Transverse colon (tissue), 4 donors: ENCODE measurements around the gene TMEM163. TPM values are rescaled to one million over a fixed set of nuclear protein-coding genes. Genes with fewer than 3 reads are reported as not detected.

Source experiments
- DNase-seq: peaks from one replicate; pipeline ENCODE4 v3.0.0-alpha.2; 2019
- H3K27ac ChIP-seq, 4 donors: fragments of 200-600 bp; sonication (generic); 2 replicates each; pipeline ENCODE4 v1.5.1; 2016 to 2018; ENCODE audit warnings: inconsistent platforms in 4 of 4
- H3K27me3 ChIP-seq: fragments of 200-600 bp; sonication (generic); 2 replicates; pipeline ENCODE4 v1.5.1; 2017; ENCODE audit warnings: inconsistent platforms
- H3K36me3 ChIP-seq, 4 donors: fragments of 200-600 bp; sonication (generic); 2 replicates each; pipeline ENCODE4 v1.5.1; 2017 to 2019; ENCODE audit warnings: inconsistent platforms in 4 of 4
- H3K4me1 ChIP-seq, 4 donors: fragments of 200-600 bp; sonication (generic); 2 replicates each; pipeline ENCODE4 v1.5.1; 2017 to 2020; ENCODE audit warnings: inconsistent platforms in 4 of 4
- H3K4me3 ChIP-seq, 4 donors: fragments of 200-600 bp; sonication (generic); 1 replicate in 1 of 4; 2 replicates in 3 of 4; pipeline versions ENCODE4 v1.5.1 to v1.6.1; 2017 to 2019; ENCODE audit warnings: inconsistent platforms in 4 of 4
- H3K9me3 ChIP-seq, 2 donors: fragments of 200-600 bp; sonication (generic); 2 replicates each; pipeline ENCODE4 v1.5.1; 2017 to 2019; ENCODE audit warnings: inconsistent platforms in 2 of 2
- CTCF ChIP-seq, 5 experiments: fragments of 200-600 bp in 3 of 5; fragments of 450-650 bp in 2 of 5; sonication (generic) in 3 of 5; IDR thresholded peaks; 1 replicate in 2 of 5; 2 replicates in 3 of 5; pipeline ENCODE4 v1.5.1; 2016 to 2017; ENCODE audit warnings: antibody characterized with exemption in 5 of 5, inconsistent platforms in 3 of 5, mild to moderate bottlenecking in 2 of 5, moderate library complexity in 1 of 5
- EP300 ChIP-seq: sonication (generic); formaldehyde crosslinking; IDR thresholded peaks from one replicate; pipeline ENCODE4 v1.6.1; 2017; ENCODE audit warnings: antibody characterized with exemption, low read depth
- POLR2A ChIP-seq: fragments of 450-650 bp; IDR thresholded peaks from one replicate; pipeline ENCODE4 v1.6.1; 2016; ENCODE audit warnings: antibody characterized with exemption, mild to moderate bottlenecking, moderate library complexity
- POLR2AphosphoS5 ChIP-seq, 3 donors: sonication (generic); formaldehyde crosslinking; IDR thresholded peaks; one replicate each; pipeline ENCODE4 v1.6.1; 2016; ENCODE audit warnings: antibody characterized with exemption in 3 of 3
- WGBS, 2 donors: methylation state at CpG; one replicate each; pipeline ENCODE4 v1.1.5; 2018; ENCODE audit warnings: low coverage in 1 of 2; 5-methylcytosine and 5-hydroxymethylcytosine counted together
- in situ Hi-C, 4 donors: fragments of 200-750 bp; cut with MboI; loops; one replicate each; pipeline versions ENCODE4 v1.15.0 to v1.15.1; 2017; ENCODE audit warnings: low sequenced_read_pairs in 3 of 4, low pct_ligation_motif_present in 1 of 4, low pct_unique_long_range_greater_than_20kb in 1 of 4
- intact Hi-C: fragments of 100-400 bp; cut with DNase I; formaldehyde crosslinking; loops from one replicate; pipeline ENCODE4 v1.15.1; 2023; ENCODE audit warnings: low total_unique reads
- total RNA-seq, 4 donors: library from RNA; depleted of rRNA; stranded (reverse); fragments of >200 nt; gene quantifications; one replicate each; pipeline ENCODE4 v1.1.0, GENCODE V29; 2016

TMEM163 gene
- total RNA-seq, 4 donors from 2014 or later: 0.48 TPM; not detected in 3

- no peak overlapping the region for H3K4me3 ChIP-seq
- DNase-seq: no peak
- TF ChIP-seq CTCF (IDR thresholded peaks at IDR 0.05): no peak
- no peak for TF ChIP-seq EP300
- TF ChIP-seq POLR2A: no peak
- TF ChIP-seq POLR2AphosphoS5 (IDR thresholded peaks at IDR 0.05): no peak
- peaks cover 0 to 5% (median 0%) of the 10 kb centered on the region in 4 donors for H3K4me1 ChIP-seq
- in situ Hi-C loops (no loop called here), intact Hi-C loops (no loop called here)
- H3K9me3 ChIP-seq: no peaks in the 10 kb centered on the region
- no peaks in the 10 kb centered on the region for H3K36me3 ChIP-seq
- H3K27me3 ChIP-seq: no peaks in the 10 kb centered on the region
- 60 to 66% methylated on average over 5 to 7 of the region's 7 CpGs for WGBS, 2 donors
- no peak overlapping the region for H3K27ac ChIP-seq
Measured at GRCh38 chr2:134665727-134666506, 52.9 kb downstream of the TMEM163 start.

GRCh38 chr2:134663451-134664450, 55.0 kb downstream of the TMEM163 start:
- in situ Hi-C loops: no loop called here
- H3K9me3 ChIP-seq: no peaks in the 10 kb centered on the region
- TF ChIP-seq EP300: no peak
- TF ChIP-seq CTCF (IDR thresholded peaks at IDR 0.05): no peak
- no peak for TF ChIP-seq POLR2AphosphoS5 (IDR thresholded peaks at IDR 0.05)
- no peak for TF ChIP-seq POLR2A
- H3K4me1 ChIP-seq: no peaks in the 10 kb centered on the region
- no peaks in the 10 kb centered on the region for H3K27me3 ChIP-seq
- intact Hi-C loops: no loop called here
- no peaks in the 10 kb centered on the region for H3K36me3 ChIP-seq
- no peak overlapping the region for H3K4me3 ChIP-seq
- DNase-seq: no peak
- H3K27ac ChIP-seq: no peak overlapping the region
- 90 to 92% methylated on average over 2 to 8 of the region's 8 CpGs for WGBS, 2 donors

- no peak for DNase-seq
- no peaks in the 10 kb centered on the region for H3K9me3 ChIP-seq
- in situ Hi-C loops: no loop called here
- WGBS, 2 donors: 94 to 100% methylated on average over 1 of the region's 1 CpG
- no peaks in the 10 kb centered on the region for H3K27me3 ChIP-seq
- H3K36me3 ChIP-seq: no peaks in the 10 kb centered on the region
- TF ChIP-seq CTCF (IDR thresholded peaks at IDR 0.05) (no peak), POLR2A (no peak), POLR2AphosphoS5 (IDR thresholded peaks at IDR 0.05) (no peak), EP300 (no peak)
- no peak overlapping the region for H3K4me3 ChIP-seq
- H3K4me1 ChIP-seq: no peaks in the 10 kb centered on the region
- H3K27ac ChIP-seq: no peak overlapping the region
- intact Hi-C loops: no loop called here
Measured at GRCh38 chr2:134662751-134663150, 56.0 kb downstream of the TMEM163 start.

- WGBS, 2 donors: 73 to 86% methylated on average over 4 to 7 of the region's 7 CpGs
- H3K4me1 ChIP-seq: no peaks in the 10 kb centered on the region
- H3K27ac ChIP-seq: no peak overlapping the region
- no peak for TF ChIP-seq EP300
- TF ChIP-seq POLR2AphosphoS5 (IDR thresholded peaks at IDR 0.05): no peak
- TF ChIP-seq CTCF (IDR thresholded peaks at IDR 0.05): no peak
- no peak for TF ChIP-seq POLR2A
- in situ Hi-C loops (no loop called here), intact Hi-C loops (no loop called here)
- DNase-seq: no peak
- H3K4me3 ChIP-seq: no peak overlapping the region
- no peaks in the 10 kb centered on the region for H3K36me3 ChIP-seq
- H3K9me3 ChIP-seq: no peaks in the 10 kb centered on the region
- H3K27me3 ChIP-seq: no peaks in the 10 kb centered on the region
Measured at GRCh38 chr2:134660626-134661402, 58.0 kb downstream of the TMEM163 start.
